SU-DHL-6 (cell line): ENCODE measurements around the gene PRKAR1B.

Experiments used
- H2AFZ ChIP-seq: fragments of 200-600 bp; sonication (generic); 2 replicates; pipeline ENCODE4 v1.6.1; 2014; ENCODE audit warnings: low read depth, mild to moderate bottlenecking, moderate library complexity, mixed read lengths, antibody characterized with exemption, low read length; ENCODE audit not compliant: severe bottlenecking
- H3F3A ChIP-seq: fragments of 200-600 bp; shearing (Covaris generic); 2 replicates; pipeline ENCODE4 v1.6.0; 2016; ENCODE audit warnings: antibody characterized with exemption, mild to moderate bottlenecking; ENCODE audit not compliant: insufficient read depth
- H3K27ac ChIP-seq: fragments of 200-600 bp; sonication (generic); 2 replicates; pipeline ENCODE4 v1.5.1; 2016; ENCODE audit warnings: low read depth, mild to moderate bottlenecking, low read length, moderate library complexity, mixed read lengths
- H3K27me3 ChIP-seq: fragments of 200-600 bp; sonication (generic), shearing (Covaris generic); 2 replicates; pipeline ENCODE4 v1.6.0; 2014; ENCODE audit warnings: mild to moderate bottlenecking, low read length
- H3K36me3 ChIP-seq: fragments of 200-600 bp; sonication (generic); 2 replicates; pipeline ENCODE4 v1.6.1; 2014; ENCODE audit warnings: mild to moderate bottlenecking, low read length, mixed read lengths
- H3K4me2 ChIP-seq: fragments of 300-600, 200-600 bp; shearing (Covaris generic), sonication (generic); 2 replicates; pipeline ENCODE4 v1.6.0; 2014; ENCODE audit warnings: low read length, low read depth, mild to moderate bottlenecking; ENCODE audit not compliant: poor library complexity, severe bottlenecking
- H3K4me3 ChIP-seq: fragments of 200-600 bp; sonication (generic); 2 replicates; pipeline ENCODE4 v1.5.1; 2014; ENCODE audit warnings: antibody characterized with exemption, low read length, mild to moderate bottlenecking, mixed read lengths; ENCODE audit not compliant: insufficient read depth, poor library complexity, severe bottlenecking
- H3K79me2 ChIP-seq: fragments of 200-600 bp; sonication (generic); 2 replicates; pipeline ENCODE4 v1.6.1; 2014; ENCODE audit warnings: mild to moderate bottlenecking, low read length, moderate library complexity; ENCODE audit not compliant: insufficient read depth
- H3K9ac ChIP-seq: fragments of 200-600 bp; sonication (generic); 2 replicates; pipeline ENCODE4 v1.7.0; 2014; ENCODE audit warnings: mild to moderate bottlenecking, low read length
- H3K9me2 ChIP-seq: fragments of 200-600 bp; sonication (generic); replicated peaks from 2 replicates; pipeline ENCODE4 v1.6.1; 2014; ENCODE audit warnings: low read length; ENCODE audit not compliant: insufficient read depth
- H3K9me3 ChIP-seq: fragments of 200-600 bp; sonication (generic); 2 replicates; pipeline ENCODE4 v1.6.1; 2014; ENCODE audit warnings: low read length, mixed read lengths; ENCODE audit not compliant: insufficient read depth
- H4K20me1 ChIP-seq: fragments of 200-600 bp; sonication (generic); 2 replicates; pipeline ENCODE4 v1.6.1; 2014; ENCODE audit warnings: low read depth, mild to moderate bottlenecking, antibody characterized with exemption, low read length, moderate library complexity, mixed read lengths
- CTCF ChIP-seq: fragments of 200-600 bp; sonication (generic); IDR thresholded peaks from one replicate; pipeline ENCODE4 v1.5.1; 2017; ENCODE audit warnings: antibody characterized with exemption, mild to moderate bottlenecking, low read length, moderate library complexity; ENCODE audit not compliant: insufficient read depth, poor library complexity, severe bottlenecking
- EZH2phosphoT487 ChIP-seq: fragments of 200-600 bp; sonication (generic), shearing (Covaris generic); conservative IDR thresholded peaks from 2 replicates; pipeline ENCODE4 v1.6.1; 2018; ENCODE audit warnings: mild to moderate bottlenecking, antibody characterized with exemption, low read length, moderate library complexity, mixed read lengths

The PRKAR1B gene

GRCh38 chr7:621572-622285 is 105.4 kb downstream of the PRKAR1B start:
- H3F3A ChIP-seq: no peaks in the 10 kb centered on the region
- no peak overlapping the region for H2AFZ ChIP-seq
- H3K27me3 ChIP-seq: no peaks in the 10 kb centered on the region
- H3K27ac ChIP-seq: no peak overlapping the region
- H3K4me2 ChIP-seq: no peak overlapping the region
- no peak overlapping the region for H3K9ac ChIP-seq
- H4K20me1 ChIP-seq: no peaks in the 10 kb centered on the region
- H3K79me2 ChIP-seq: no peaks in the 10 kb centered on the region
- TF ChIP-seq EZH2phosphoT487 (no peak), CTCF (no peak)
- no peaks in the 10 kb centered on the region for H3K9me2 ChIP-seq
- H3K36me3 ChIP-seq: peaks cover 12% of the 10 kb centered on the region
- H3K4me3 ChIP-seq: no peak overlapping the region
- peaks cover 35% of the 10 kb centered on the region; the same call in 1 of the 2 replicates for H3K9me3 ChIP-seq

- H3K27ac ChIP-seq: no peak overlapping the region
- H3K79me2 ChIP-seq: no peaks in the 10 kb centered on the region
- H3K9ac ChIP-seq: no peak overlapping the region
- no peaks in the 10 kb centered on the region for H3K9me2 ChIP-seq
- no peak overlapping the region for H3K4me3 ChIP-seq
- TF ChIP-seq EZH2phosphoT487 (no peak), CTCF (no peak)
- no peaks in the 10 kb centered on the region for H3F3A ChIP-seq
- H3K4me2 ChIP-seq: no peak overlapping the region
- H3K36me3 ChIP-seq: peaks cover 12% of the 10 kb centered on the region
- H3K27me3 ChIP-seq: no peaks in the 10 kb centered on the region
- peaks cover 31% of the 10 kb centered on the region; the same call in 1 of the 2 replicates for H3K9me3 ChIP-seq
- no peaks in the 10 kb centered on the region for H4K20me1 ChIP-seq
- H2AFZ ChIP-seq: no peak overlapping the region
Measured at GRCh38 chr7:620885-621284, 106.2 kb downstream of the PRKAR1B start.

GRCh38 chr7:620056-620455 is 107.0 kb downstream of the PRKAR1B start:
- Histone ChIP-seq H3K27me3 (no peaks in the 10 kb centered on the region), H3K27ac (no peak overlapping the region), H3K9me3 (peaks cover 23% of the 10 kb centered on the region; the same call in 1 of the 2 replicates)

More at GRCh38 chr7:620056-620455, 107.0 kb downstream of the PRKAR1B start:
- Histone ChIP-seq H3K4me3 (no peak overlapping the region), H2AFZ (no peak overlapping the region), H3K9me2 (no peaks in the 10 kb centered on the region), H3K9ac (no peak overlapping the region), H4K20me1 (no peaks in the 10 kb centered on the region), H3K4me2 (no peak overlapping the region), H3K36me3 (peaks cover 11% of the 10 kb centered on the region), H3K79me2 (no peaks in the 10 kb centered on the region), H3F3A (no peaks in the 10 kb centered on the region)
- no peak for TF ChIP-seq EZH2phosphoT487
- no peak for TF ChIP-seq CTCF
